HepG2 (cell line): ENCODE data around the gene SPAG9. TPM values are rescaled to one million over a fixed set of nuclear protein-coding genes. Genes with fewer than 3 reads are reported as not detected.

Experiments used
- AGO2 ChIP-seq: fragments of 200-400 bp; formaldehyde crosslinking; optimal IDR thresholded peaks from 2 replicates; pipeline ENCODE3; 2017; ENCODE audit warnings: mild to moderate bottlenecking, low read depth, low read length, moderate library complexity
- EEA1 ChIP-seq: sonication (generic); formaldehyde crosslinking; IDR thresholded peaks from 2 replicates; pipeline ENCODE4 v1.5.1; 2020; ENCODE audit warnings: mild to moderate bottlenecking, missing genetic modification reagents, borderline replicate concordance
- GFI1 ChIP-seq: sonication (generic); formaldehyde crosslinking; IDR thresholded peaks from 2 replicates; pipeline ENCODE4 v1.5.0; 2020; ENCODE audit warnings: missing genetic modification reagents, mild to moderate bottlenecking, borderline replicate concordance
- KDM2A ChIP-seq: sonication (generic); formaldehyde crosslinking; IDR thresholded peaks from 2 replicates; pipeline ENCODE4 v1.4.0; 2020; ENCODE audit warnings: low read depth, missing genetic modification reagents, borderline replicate concordance
- KLF16 ChIP-seq, 2 experiments: sonication (generic) in 1 of 2; formaldehyde crosslinking in 1 of 2; IDR thresholded peaks; 2 replicates each; pipeline versions ENCODE4 v1.6.1 to v1.8.0; 2016 to 2023; ENCODE audit warnings: missing genetic modification reagents in 2 of 2, missing compliant biosample characterization in 1 of 2
- MAFG ChIP-seq: sonication (generic); formaldehyde crosslinking; IDR thresholded peaks from 2 replicates; pipeline ENCODE4 v1.5.1; 2020; ENCODE audit warnings: mild to moderate bottlenecking, missing genetic modification reagents
- MXD3 ChIP-seq: IDR thresholded peaks from 2 replicates; pipeline ENCODE4 v1.6.1; 2016; ENCODE audit warnings: mild to moderate bottlenecking, missing biosample characterization, missing genetic modification reagents
- NFE2L1 ChIP-seq: sonication (generic); formaldehyde crosslinking; IDR thresholded peaks from 2 replicates; pipeline ENCODE4 v1.4.0; 2020; ENCODE audit warnings: missing genetic modification reagents, mild to moderate bottlenecking, borderline replicate concordance
- NKX3-1 ChIP-seq: sonication (generic); formaldehyde crosslinking; IDR thresholded peaks from 2 replicates; pipeline ENCODE4 v1.5.0; 2020; ENCODE audit warnings: missing genetic modification reagents
- NR2F2 ChIP-seq: IDR thresholded peaks from 2 replicates; pipeline ENCODE4 v1.6.1; 2012; ENCODE audit warnings: low read depth, inconsistent platforms, borderline replicate concordance
- SIX4 ChIP-seq: sonication (generic); formaldehyde crosslinking; IDR thresholded peaks from 2 replicates; pipeline ENCODE4 v1.4.0; 2020; ENCODE audit warnings: missing genetic modification reagents
- SRF ChIP-seq: IDR thresholded peaks from 2 replicates; pipeline ENCODE4 v1.6.1; 2011; ENCODE audit warnings: mild to moderate bottlenecking, low read depth, low read length, moderate library complexity
- SRSF1 ChIP-seq: fragments of 200-400 bp; formaldehyde crosslinking; optimal IDR thresholded peaks from 2 replicates; pipeline ENCODE3; 2017; ENCODE audit warnings: mild to moderate bottlenecking, low read depth, low read length, moderate library complexity
- STAT5B ChIP-seq: sonication (generic); formaldehyde crosslinking; IDR thresholded peaks from 2 replicates; pipeline ENCODE4 v1.4.0; 2020; ENCODE audit warnings: missing genetic modification reagents
- WIZ ChIP-seq: sonication (generic); formaldehyde crosslinking; IDR thresholded peaks from 2 replicates; pipeline ENCODE4 v1.5.1; 2020; ENCODE audit warnings: mild to moderate bottlenecking, missing genetic modification reagents
- ZBTB20 ChIP-seq: sonication (generic); formaldehyde crosslinking; IDR thresholded peaks from 2 replicates; pipeline ENCODE4 v1.8.1; 2023; ENCODE audit warnings: missing genetic modification reagents, low read depth, mild to moderate bottlenecking, borderline replicate concordance
- ZBTB42 ChIP-seq: sonication (generic); formaldehyde crosslinking; IDR thresholded peaks from 2 replicates; pipeline ENCODE4 v1.5.0; 2020; ENCODE audit warnings: mild to moderate bottlenecking, missing genetic modification reagents
- ZBTB43 ChIP-seq: sonication (generic); formaldehyde crosslinking; conservative IDR thresholded peaks from 2 replicates; pipeline ENCODE4 v1.4.0; 2020; ENCODE audit warnings: missing genetic modification reagents
- ZKSCAN1 ChIP-seq: fragments of 150-350 bp; IDR thresholded peaks from 2 replicates; pipeline ENCODE4 v1.6.1; 2014; ENCODE audit warnings: low read length
- ZNF574 ChIP-seq: sonication (generic); formaldehyde crosslinking; IDR thresholded peaks from 2 replicates; pipeline ENCODE4 v1.4.0; 2020; ENCODE audit warnings: missing genetic modification reagents
- ZNF709 ChIP-seq: sonication (generic); formaldehyde crosslinking; IDR thresholded peaks from 2 replicates; pipeline ENCODE4 v1.5.0; 2020; ENCODE audit warnings: mild to moderate bottlenecking, missing genetic modification reagents
- ZNF790 ChIP-seq: sonication (generic); formaldehyde crosslinking; IDR thresholded peaks from 2 replicates; pipeline ENCODE4 v1.8.0; 2022; ENCODE audit warnings: missing genetic modification reagents, mild to moderate bottlenecking, borderline replicate concordance
- ZUFSP ChIP-seq: sonication (generic); formaldehyde crosslinking; IDR thresholded peaks from 2 replicates; pipeline ENCODE4 v1.9.0; 2021; ENCODE audit warnings: missing genetic modification reagents, mild to moderate bottlenecking, borderline replicate concordance
- polyA plus RNA-seq, 8 experiments: library from polyadenylated mRNA; depleted of rRNA in 3 of 8; stranded (reverse) in 7 of 8; unstranded in 1 of 8; fragments of >200 nt; fragmentation: Illumina TruSeq in 4 of 8; extraction: Trizol in 4 of 8; gene quantifications; 2 replicates each; pipeline versions ENCODE4 v1.2.1 to v1.2.3, GENCODE V29; 2011 to 2016; ENCODE audit warnings: low read depth in 4 of 8, missing spikeins in 1 of 8, mixed read lengths in 1 of 8; ENCODE audit not compliant: insufficient read depth in 1 of 8
- total RNA-seq, 5 experiments: library from RNA; depleted of rRNA; stranded (reverse); fragments of >200 nt; fragmentation: Illumina TruSeq; extraction: Trizol; gene quantifications; 2 replicates each; pipeline ENCODE4 v1.2.3, GENCODE V29; 2016; ENCODE audit warnings: low read depth in 1 of 5

The SPAG9 gene
- total and polyA plus RNA-seq, 2 of the 13 experiments (the other 11 are each of a cell fraction or from before 2014, with no cell fraction given) = 43.2 to 78.6 TPM

GRCh38 chr17:51165680-51166197 is 45.1 kb upstream of the SPAG9 start (continued):
- TF ChIP-seq ZNF574 (CRISPR knock-in tag) = no peak
- TF ChIP-seq EEA1 (CRISPR knock-in tag) = no peak
- no peak for TF ChIP-seq GFI1
- no peak for TF ChIP-seq NKX3-1
- TF ChIP-seq KLF16 (CRISPR knock-in tag; IDR thresholded peaks at IDR 0.05) = 0 out of 4 replicates have a peak, but pooled peaks of 1 of the 2 experiments have one; percentile 75
- TF ChIP-seq WIZ (CRISPR knock-in tag) = no peak
- TF ChIP-seq MAFG = no peak
- TF ChIP-seq ZBTB42 (CRISPR knock-in tag) = no peak
- TF ChIP-seq SRSF1 = peak; percentile 34
- no peak for TF ChIP-seq NFE2L1 (CRISPR knock-in tag)
- TF ChIP-seq ZUFSP (CRISPR knock-in tag) = no peak
- TF ChIP-seq ZNF790 = no peak
- TF ChIP-seq ZBTB20 = no peak
- TF ChIP-seq STAT5B (CRISPR knock-in tag) = no peak
- no peak for TF ChIP-seq SIX4 (CRISPR knock-in tag)
- no peak for TF ChIP-seq ZKSCAN1
- no peak for TF ChIP-seq MXD3 (CRISPR knock-in tag)
- peak; percentile 51 for TF ChIP-seq AGO2
- TF ChIP-seq KDM2A (CRISPR knock-in tag) = no peak
- peak; percentile 63 for TF ChIP-seq ZNF709
- TF ChIP-seq NR2F2 = no peak
- no peak for TF ChIP-seq ZBTB43 (CRISPR knock-in tag)
- TF ChIP-seq SRF = no peak
